K562 (cell line): ENCODE results near the gene U2AF1L4. TPM values are rescaled to one million over a fixed set of nuclear protein-coding genes. Genes with fewer than 3 reads are reported as not detected.

Experiments
- POLR2AphosphoS5 ChIP-seq: IDR thresholded peaks from 2 replicates; pipeline ENCODE4 v1.6.1; 2011; ENCODE audit warnings: mild to moderate bottlenecking, low read depth, low read length, moderate library complexity; ENCODE audit not compliant: control insufficient read depth, insufficient read depth
- TAF1 ChIP-seq: IDR thresholded peaks from 2 replicates; pipeline ENCODE4 v1.6.1; 2011; ENCODE audit warnings: mild to moderate bottlenecking, low read length, moderate library complexity; ENCODE audit not compliant: insufficient read depth, control insufficient read depth, severe bottlenecking; ENCODE audit errors: extremely low read depth
- polyA plus RNA-seq, 8 experiments: library from polyadenylated mRNA; depleted of rRNA in 4 of 8; stranded (reverse) in 5 of 8; unstranded in 3 of 8; fragments of >200 nt; fragmentation: Nextera tagmentation in 2 of 8; fragmentation: Illumina TruSeq in 1 of 8; extraction: Ambion mirVana in 2 of 8; extraction: Trizol in 1 of 8; gene quantifications; 2 replicates each; pipeline versions ENCODE4 v1.2.1 to v1.2.3, GENCODE V29; 2011 to 2014; ENCODE audit warnings: inconsistent platforms in 1 of 8, missing spikeins in 1 of 8
- total RNA-seq, 7 experiments: library from RNA; depleted of rRNA in 6 of 7; stranded (reverse); fragments of >200 nt in 6 of 7; fragmentation: Illumina TruSeq in 2 of 7; extraction: Trizol in 2 of 7; gene quantifications; 2 replicates each; pipeline versions ENCODE4 v1.2.1 to v1.2.3, GENCODE V29; 2011 to 2021; ENCODE audit warnings: low replicate concordance in 1 of 7
- TF ChIP-seq, protein P1 (sequence below): sonication (generic); formaldehyde crosslinking; IDR thresholded peaks from 2 replicates; pipeline ENCODE4 v1.8.0; 2022; ENCODE audit warnings: missing genetic modification reagents, mild to moderate bottlenecking, borderline replicate concordance
- TF ChIP-seq, protein P2 (sequence below): fragments of 450-650 bp; IDR thresholded peaks from 2 replicates; pipeline ENCODE4 v1.6.1; 2016; ENCODE audit warnings: low read depth, mild to moderate bottlenecking, moderate library complexity
- TF ChIP-seq, protein P3 (sequence below): sonication (generic); formaldehyde crosslinking; IDR thresholded peaks from 2 replicates; pipeline ENCODE4 v1.8.0; 2022; ENCODE audit warnings: mild to moderate bottlenecking, missing genetic modification reagents
- TF ChIP-seq, protein P4 (sequence below): sonication (generic); formaldehyde crosslinking; IDR thresholded peaks from 2 replicates; pipeline ENCODE4 v1.8.0; 2023; ENCODE audit warnings: missing genetic modification reagents, mild to moderate bottlenecking, borderline replicate concordance
- TF ChIP-seq, protein P5 (sequence below): fragments of 450-650 bp; IDR thresholded peaks from 2 replicates; pipeline ENCODE4 v1.6.1; 2018; ENCODE audit not compliant: partially characterized antibody

Gene U2AF1L4
- total and polyA plus RNA-seq, 9 of the 15 experiments (the other 6 are each of a cell fraction or from before 2014, with no cell fraction given) = 8.4 to 19.5 (median 12.6) TPM

DNA sequence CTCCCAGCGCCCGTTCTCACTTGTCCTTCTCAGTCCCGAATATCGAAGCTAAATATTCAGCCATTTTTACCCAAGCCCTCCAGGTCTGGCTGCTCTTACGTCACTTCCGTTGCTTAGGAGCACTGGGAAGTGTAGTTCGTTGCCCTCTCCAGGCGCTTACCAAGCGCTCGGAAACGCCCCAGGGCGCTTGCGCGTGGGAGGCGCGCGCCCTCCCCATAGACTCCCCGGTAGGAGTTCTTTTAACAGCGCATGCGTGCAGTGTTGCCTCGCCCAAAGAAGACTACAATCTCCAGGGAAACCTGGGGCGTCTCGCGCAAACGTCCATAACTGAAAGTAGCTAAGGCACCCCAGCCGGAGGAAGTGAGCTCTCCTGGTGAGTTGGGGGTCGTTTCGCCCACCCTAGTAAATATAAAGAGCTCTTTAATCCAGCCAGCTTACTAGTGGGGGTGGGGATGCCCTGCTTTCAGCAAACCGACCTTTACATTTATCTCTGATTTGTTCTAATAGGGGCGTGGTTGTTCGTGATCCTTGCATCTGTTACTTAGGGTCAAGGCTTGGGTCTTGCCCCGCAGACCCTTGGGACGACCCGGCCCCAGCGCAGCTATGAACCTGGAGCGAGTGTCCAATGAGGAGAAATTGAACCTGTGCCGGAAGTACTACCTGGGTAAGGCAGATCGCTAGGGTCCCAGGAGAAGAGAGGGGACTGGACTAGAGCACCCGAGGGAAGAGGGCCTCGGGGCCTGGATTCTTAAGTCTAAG, at the start of gene U2AF1L4, which contains the start of gene PSENEN (continued):
- TF ChIP-seq, protein P1, sequence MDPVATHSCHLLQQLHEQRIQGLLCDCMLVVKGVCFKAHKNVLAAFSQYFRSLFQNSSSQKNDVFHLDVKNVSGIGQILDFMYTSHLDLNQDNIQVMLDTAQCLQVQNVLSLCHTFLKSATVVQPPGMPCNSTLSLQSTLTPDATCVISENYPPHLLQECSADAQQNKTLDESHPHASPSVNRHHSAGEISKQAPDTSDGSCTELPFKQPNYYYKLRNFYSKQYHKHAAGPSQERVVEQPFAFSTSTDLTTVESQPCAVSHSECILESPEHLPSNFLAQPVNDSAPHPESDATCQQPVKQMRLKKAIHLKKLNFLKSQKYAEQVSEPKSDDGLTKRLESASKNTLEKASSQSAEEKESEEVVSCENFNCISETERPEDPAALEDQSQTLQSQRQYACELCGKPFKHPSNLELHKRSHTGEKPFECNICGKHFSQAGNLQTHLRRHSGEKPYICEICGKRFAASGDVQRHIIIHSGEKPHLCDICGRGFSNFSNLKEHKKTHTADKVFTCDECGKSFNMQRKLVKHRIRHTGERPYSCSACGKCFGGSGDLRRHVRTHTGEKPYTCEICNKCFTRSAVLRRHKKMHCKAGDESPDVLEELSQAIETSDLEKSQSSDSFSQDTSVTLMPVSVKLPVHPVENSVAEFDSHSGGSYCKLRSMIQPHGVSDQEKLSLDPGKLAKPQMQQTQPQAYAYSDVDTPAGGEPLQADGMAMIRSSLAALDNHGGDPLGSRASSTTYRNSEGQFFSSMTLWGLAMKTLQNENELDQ = no peak
- TF ChIP-seq, protein P2, sequence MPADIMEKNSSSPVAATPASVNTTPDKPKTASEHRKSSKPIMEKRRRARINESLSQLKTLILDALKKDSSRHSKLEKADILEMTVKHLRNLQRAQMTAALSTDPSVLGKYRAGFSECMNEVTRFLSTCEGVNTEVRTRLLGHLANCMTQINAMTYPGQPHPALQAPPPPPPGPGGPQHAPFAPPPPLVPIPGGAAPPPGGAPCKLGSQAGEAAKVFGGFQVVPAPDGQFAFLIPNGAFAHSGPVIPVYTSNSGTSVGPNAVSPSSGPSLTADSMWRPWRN = no peak
- TF ChIP-seq, protein P3, sequence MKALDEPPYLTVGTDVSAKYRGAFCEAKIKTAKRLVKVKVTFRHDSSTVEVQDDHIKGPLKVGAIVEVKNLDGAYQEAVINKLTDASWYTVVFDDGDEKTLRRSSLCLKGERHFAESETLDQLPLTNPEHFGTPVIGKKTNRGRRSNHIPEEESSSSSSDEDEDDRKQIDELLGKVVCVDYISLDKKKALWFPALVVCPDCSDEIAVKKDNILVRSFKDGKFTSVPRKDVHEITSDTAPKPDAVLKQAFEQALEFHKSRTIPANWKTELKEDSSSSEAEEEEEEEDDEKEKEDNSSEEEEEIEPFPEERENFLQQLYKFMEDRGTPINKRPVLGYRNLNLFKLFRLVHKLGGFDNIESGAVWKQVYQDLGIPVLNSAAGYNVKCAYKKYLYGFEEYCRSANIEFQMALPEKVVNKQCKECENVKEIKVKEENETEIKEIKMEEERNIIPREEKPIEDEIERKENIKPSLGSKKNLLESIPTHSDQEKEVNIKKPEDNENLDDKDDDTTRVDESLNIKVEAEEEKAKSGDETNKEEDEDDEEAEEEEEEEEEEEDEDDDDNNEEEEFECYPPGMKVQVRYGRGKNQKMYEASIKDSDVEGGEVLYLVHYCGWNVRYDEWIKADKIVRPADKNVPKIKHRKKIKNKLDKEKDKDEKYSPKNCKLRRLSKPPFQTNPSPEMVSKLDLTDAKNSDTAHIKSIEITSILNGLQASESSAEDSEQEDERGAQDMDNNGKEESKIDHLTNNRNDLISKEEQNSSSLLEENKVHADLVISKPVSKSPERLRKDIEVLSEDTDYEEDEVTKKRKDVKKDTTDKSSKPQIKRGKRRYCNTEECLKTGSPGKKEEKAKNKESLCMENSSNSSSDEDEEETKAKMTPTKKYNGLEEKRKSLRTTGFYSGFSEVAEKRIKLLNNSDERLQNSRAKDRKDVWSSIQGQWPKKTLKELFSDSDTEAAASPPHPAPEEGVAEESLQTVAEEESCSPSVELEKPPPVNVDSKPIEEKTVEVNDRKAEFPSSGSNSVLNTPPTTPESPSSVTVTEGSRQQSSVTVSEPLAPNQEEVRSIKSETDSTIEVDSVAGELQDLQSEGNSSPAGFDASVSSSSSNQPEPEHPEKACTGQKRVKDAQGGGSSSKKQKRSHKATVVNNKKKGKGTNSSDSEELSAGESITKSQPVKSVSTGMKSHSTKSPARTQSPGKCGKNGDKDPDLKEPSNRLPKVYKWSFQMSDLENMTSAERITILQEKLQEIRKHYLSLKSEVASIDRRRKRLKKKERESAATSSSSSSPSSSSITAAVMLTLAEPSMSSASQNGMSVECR = peak; percentile 73; the same call in 1 of the 2 replicates
- TF ChIP-seq POLR2AphosphoS5 (no peak), TAF1 (peak; percentile 43)
- TF ChIP-seq, protein P4, sequence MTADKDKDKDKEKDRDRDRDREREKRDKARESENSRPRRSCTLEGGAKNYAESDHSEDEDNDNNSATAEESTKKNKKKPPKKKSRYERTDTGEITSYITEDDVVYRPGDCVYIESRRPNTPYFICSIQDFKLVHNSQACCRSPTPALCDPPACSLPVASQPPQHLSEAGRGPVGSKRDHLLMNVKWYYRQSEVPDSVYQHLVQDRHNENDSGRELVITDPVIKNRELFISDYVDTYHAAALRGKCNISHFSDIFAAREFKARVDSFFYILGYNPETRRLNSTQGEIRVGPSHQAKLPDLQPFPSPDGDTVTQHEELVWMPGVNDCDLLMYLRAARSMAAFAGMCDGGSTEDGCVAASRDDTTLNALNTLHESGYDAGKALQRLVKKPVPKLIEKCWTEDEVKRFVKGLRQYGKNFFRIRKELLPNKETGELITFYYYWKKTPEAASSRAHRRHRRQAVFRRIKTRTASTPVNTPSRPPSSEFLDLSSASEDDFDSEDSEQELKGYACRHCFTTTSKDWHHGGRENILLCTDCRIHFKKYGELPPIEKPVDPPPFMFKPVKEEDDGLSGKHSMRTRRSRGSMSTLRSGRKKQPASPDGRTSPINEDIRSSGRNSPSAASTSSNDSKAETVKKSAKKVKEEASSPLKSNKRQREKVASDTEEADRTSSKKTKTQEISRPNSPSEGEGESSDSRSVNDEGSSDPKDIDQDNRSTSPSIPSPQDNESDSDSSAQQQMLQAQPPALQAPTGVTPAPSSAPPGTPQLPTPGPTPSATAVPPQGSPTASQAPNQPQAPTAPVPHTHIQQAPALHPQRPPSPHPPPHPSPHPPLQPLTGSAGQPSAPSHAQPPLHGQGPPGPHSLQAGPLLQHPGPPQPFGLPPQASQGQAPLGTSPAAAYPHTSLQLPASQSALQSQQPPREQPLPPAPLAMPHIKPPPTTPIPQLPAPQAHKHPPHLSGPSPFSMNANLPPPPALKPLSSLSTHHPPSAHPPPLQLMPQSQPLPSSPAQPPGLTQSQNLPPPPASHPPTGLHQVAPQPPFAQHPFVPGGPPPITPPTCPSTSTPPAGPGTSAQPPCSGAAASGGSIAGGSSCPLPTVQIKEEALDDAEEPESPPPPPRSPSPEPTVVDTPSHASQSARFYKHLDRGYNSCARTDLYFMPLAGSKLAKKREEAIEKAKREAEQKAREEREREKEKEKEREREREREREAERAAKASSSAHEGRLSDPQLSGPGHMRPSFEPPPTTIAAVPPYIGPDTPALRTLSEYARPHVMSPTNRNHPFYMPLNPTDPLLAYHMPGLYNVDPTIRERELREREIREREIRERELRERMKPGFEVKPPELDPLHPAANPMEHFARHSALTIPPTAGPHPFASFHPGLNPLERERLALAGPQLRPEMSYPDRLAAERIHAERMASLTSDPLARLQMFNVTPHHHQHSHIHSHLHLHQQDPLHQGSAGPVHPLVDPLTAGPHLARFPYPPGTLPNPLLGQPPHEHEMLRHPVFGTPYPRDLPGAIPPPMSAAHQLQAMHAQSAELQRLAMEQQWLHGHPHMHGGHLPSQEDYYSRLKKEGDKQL (CRISPR knock-in tag) = no peak
- TF ChIP-seq, protein P5, sequence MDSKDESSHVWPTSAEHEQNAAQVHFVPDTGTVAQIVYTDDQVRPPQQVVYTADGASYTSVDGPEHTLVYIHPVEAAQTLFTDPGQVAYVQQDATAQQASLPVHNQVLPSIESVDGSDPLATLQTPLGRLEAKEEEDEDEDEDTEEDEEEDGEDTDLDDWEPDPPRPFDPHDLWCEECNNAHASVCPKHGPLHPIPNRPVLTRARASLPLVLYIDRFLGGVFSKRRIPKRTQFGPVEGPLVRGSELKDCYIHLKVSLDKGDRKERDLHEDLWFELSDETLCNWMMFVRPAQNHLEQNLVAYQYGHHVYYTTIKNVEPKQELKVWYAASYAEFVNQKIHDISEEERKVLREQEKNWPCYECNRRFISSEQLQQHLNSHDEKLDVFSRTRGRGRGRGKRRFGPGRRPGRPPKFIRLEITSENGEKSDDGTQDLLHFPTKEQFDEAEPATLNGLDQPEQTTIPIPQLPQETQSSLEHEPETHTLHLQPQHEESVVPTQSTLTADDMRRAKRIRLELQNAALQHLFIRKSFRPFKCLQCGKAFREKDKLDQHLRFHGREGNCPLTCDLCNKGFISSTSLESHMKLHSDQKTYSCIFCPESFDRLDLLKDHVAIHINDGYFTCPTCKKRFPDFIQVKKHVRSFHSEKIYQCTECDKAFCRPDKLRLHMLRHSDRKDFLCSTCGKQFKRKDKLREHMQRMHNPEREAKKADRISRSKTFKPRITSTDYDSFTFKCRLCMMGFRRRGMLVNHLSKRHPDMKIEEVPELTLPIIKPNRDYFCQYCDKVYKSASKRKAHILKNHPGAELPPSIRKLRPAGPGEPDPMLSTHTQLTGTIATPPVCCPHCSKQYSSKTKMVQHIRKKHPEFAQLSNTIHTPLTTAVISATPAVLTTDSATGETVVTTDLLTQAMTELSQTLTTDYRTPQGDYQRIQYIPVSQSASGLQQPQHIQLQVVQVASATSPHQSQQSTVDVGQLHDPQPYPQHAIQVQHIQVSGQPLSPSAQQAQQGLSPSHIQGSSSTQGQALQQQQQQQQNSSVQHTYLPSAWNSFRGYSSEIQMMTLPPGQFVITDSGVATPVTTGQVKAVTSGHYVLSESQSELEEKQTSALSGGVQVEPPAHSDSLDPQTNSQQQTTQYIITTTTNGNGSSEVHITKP = no peak
